Adrenal gland (tissue), 5 donors: ENCODE results near the gene PRSS56.

ENCODE experiments used
- CTCF ChIP-seq, 6 experiments: fragments of 450-650 bp in 4 of 6; fragments of 200-600 bp in 2 of 6; sonication (generic) in 1 of 6; IDR thresholded peaks; 1 replicate in 5 of 6; 2 replicates in 1 of 6; pipeline versions ENCODE4 v1.5.1 to v1.8.0; 2016 to 2021; ENCODE audit warnings: antibody characterized with exemption in 6 of 6, mild to moderate bottlenecking in 2 of 6, moderate library complexity in 1 of 6
- POLR2A ChIP-seq, 2 donors: fragments of 450-650 bp; IDR thresholded peaks; one replicate each; pipeline ENCODE4 v1.6.1; 2017; ENCODE audit warnings: antibody characterized with exemption in 2 of 2, mild to moderate bottlenecking in 2 of 2, moderate library complexity in 1 of 2
- donor health status: DM: no; HTN: no; CAD: no.

GRCh38 chr2:232477751-232478510, 42.3 kb upstream of the PRSS56 start:
- no peak for TF ChIP-seq CTCF (IDR thresholded peaks at IDR 0.05)
- TF ChIP-seq POLR2A (IDR thresholded peaks at IDR 0.05): no peak
